ENCODE measurements around the gene MAMLD1. TPM values are rescaled to one million over a fixed set of nuclear protein-coding genes. Genes with fewer than 3 reads are reported as not detected.

MAMLD1 gene
- total RNA-seq, 3 donors from 2014 or later = 5.8 to 6.1 (median 6.1) TPM

DNA sequence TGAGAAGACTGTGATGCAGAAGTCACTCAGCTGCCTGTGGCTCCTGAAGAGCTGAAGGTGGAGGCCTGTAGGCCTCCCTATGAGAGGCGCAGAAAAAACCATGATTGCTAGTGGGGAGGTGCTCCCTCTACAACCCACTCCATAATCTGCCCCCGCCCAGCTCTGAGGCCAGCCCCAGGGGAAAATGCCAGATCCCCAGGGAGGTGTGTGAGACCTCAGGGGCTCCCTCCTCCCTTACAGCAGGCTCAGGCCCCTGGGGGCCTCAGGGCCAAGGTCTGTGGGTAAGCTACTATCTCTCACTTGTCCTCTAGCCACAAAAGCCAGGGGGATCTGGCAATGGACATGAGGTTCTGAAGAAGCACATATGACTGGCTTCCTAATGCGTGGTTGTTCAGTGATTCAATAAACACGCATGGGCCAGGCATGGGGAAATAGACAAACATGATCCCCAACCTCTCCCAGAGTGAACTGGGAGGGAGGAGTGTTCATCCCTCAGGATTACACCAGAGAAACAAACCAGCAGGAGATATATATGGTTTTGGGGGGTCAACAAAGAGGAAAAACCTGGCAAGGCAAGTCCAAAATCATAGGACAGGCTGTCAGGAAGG is 154.3 kb downstream of the MAMLD1 start:
- no peaks in the 10 kb centered on the region for H3K9me3 Mint-ChIP-seq
- ATAC-seq (no peak), DNase-seq (no peak)
- no peaks in the 10 kb centered on the region for H3K36me3 Mint-ChIP-seq (ENCODE audit: insufficient read depth)
- H3K27me3 Mint-ChIP-seq (ENCODE audit: low read depth) = peaks cover 3% of the 10 kb centered on the region
- H3K4me3 Mint-ChIP-seq = no peak overlapping the region
- no peaks in the 10 kb centered on the region for H3K4me1 Mint-ChIP-seq (ENCODE audit: low read depth)

DNA sequence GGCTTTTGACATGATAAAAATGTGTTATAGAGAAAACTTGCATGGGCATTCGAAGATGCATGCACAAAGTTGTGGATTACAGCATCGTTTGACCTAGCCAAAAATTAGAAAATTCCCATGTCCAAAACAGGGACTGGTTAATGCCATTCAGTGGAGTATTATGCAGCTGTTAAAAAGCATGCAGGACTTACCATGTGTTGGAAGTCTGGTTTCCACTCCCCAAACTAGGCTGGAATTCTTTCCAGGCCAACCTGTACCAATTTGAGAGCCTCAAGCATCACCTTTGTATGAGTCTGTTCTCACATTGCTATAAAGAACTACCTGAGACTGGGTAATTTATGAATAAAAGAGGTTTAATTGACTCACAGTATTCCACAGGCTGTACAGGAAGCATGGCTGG is 159.4 kb downstream of the MAMLD1 start:
- no peaks in the 10 kb centered on the region for H3K9me3 Mint-ChIP-seq
- H3K27me3 Mint-ChIP-seq (ENCODE audit: low read depth) = peaks cover 3% of the 10 kb centered on the region
- ATAC-seq = no peak

DNA sequence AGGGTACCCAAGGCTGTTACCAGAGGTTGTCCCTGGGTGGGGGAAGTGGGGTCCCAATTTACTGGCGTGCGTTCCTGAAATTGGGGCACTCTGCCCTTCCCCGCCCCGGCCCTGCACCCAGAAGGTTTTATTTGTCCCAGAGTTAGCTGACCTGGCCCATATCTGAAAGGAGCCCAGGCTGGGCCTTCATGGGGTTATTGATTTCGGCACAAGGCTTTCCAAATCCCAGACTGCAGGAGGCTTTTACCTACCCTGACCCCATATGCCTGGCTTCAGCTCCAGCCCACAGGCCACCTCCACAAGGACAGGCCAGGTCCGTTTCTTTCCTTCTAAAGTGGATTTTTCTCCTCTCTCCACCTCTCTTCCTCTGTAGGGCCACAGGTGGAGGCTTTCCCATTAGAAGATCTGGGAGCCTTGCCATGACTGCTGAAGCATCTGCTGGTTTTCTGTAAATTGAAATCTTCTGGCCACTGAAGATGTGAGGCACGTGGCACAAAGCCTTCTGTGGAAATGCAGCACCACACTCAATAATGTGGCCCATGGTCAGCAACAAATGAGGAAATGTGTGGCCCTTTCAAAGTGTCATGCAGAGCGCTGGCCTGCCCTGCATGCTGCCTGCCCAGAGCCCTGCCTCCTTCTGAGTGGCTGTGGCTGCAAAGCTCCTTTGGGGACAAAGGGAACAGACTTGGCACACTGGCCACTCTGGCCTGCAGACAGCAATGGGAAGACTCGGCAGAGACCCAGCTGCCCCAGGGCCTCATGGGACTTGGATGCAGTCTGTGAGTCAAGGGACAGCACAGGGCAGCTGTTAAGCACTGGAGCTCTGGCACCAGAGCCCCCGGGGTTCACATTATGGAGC is 162.2 kb downstream of the MAMLD1 start:
- no peak for ATAC-seq
- Mint-ChIP-seq H3K9me3 (no peaks in the 10 kb centered on the region), H3K4me3 (no peak overlapping the region), H3K27me3 (ENCODE audit: low read depth) (no peaks in the 10 kb centered on the region), H3K4me1 (ENCODE audit: low read depth) (no peaks in the 10 kb centered on the region), H3K36me3 (ENCODE audit: insufficient read depth) (no peaks in the 10 kb centered on the region)
- no peak for DNase-seq

More for the DNA sequence above, 159.4 kb downstream of the MAMLD1 start:
- Mint-ChIP-seq H3K4me3 (no peak overlapping the region), H3K4me1 (ENCODE audit: low read depth) (no peaks in the 10 kb centered on the region), H3K36me3 (ENCODE audit: insufficient read depth) (no peaks in the 10 kb centered on the region)
- DNase-seq = no peak

DNA sequence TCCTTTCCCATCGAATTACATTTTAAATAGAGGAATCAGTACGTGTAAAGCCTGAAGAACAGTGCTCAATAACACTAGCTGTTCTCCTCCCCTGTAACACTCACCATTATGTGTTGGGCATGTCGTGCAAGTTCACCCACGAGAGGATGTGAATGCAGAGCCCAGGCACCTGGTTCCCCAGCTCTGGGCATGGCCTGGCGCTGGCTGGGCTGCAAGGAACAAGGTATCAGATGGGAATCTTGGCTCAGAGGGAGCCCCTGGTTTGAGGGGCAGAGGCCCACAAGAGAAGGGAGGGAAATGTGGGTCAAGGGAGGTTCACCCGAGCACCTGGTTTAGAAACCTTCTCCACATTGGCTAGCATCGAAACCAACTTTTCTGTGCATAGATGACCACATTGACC is 163.6 kb downstream of the MAMLD1 start:
- Mint-ChIP-seq H3K27me3 (ENCODE audit: low read depth) (no peaks in the 10 kb centered on the region), H3K9me3 (no peaks in the 10 kb centered on the region), H3K36me3 (ENCODE audit: insufficient read depth) (no peaks in the 10 kb centered on the region), H3K4me1 (ENCODE audit: low read depth) (no peaks in the 10 kb centered on the region), H3K4me3 (no peak overlapping the region)
- ATAC-seq (no peak), DNase-seq (no peak)

DNA sequence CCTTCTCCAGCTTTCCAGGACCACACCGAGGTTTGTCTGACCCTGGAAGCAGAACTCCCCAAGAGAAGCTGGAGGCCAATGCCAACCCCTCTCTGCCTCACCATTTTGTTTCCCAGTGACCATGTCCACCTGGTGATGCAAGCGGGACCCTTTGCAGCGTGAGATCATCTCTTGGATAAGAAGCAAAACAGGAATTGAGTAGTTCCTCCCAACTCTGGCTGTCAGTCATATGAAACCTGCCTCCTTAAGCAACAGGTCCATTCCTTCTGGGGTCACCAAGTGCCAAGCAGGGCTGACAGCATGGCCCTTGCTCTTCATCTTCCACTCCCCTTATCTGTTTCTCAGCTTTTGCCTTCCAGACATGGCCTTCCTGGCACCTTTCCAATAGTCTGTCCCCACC is 164.0 kb downstream of the MAMLD1 start:
- H3K4me1 Mint-ChIP-seq (ENCODE audit: low read depth) = no peaks in the 10 kb centered on the region
- ATAC-seq (no peak), DNase-seq (no peak)
- no peak overlapping the region for H3K4me3 Mint-ChIP-seq
- H3K27me3 Mint-ChIP-seq (ENCODE audit: low read depth) = no peaks in the 10 kb centered on the region
- H3K36me3 Mint-ChIP-seq (ENCODE audit: insufficient read depth) = no peaks in the 10 kb centered on the region
- no peaks in the 10 kb centered on the region for H3K9me3 Mint-ChIP-seq

DNA sequence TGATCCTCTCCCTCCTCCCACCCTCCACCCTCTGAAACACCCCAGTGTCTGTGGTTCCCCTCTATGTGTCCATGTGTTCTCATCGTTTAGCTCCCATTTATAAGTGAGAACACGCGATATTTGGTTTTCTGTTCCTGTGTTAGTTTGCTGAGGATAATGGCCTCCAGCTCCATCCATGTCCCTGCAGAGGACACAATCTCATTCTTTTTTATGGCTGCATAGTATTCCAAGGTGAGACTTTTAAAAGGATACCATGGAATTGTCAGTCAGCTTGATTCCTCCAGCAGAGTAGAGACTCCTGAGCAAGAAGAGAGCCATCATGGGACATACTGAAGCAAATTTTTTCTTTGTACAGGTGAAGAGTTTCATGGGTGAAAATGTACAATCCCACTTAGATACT is 166.5 kb downstream of the MAMLD1 start:
- Mint-ChIP-seq H3K36me3 (ENCODE audit: insufficient read depth) (no peaks in the 10 kb centered on the region), H3K9me3 (peaks cover 4% of the 10 kb centered on the region), H3K27me3 (ENCODE audit: low read depth) (no peaks in the 10 kb centered on the region), H3K4me3 (no peak overlapping the region), H3K4me1 (ENCODE audit: low read depth) (no peaks in the 10 kb centered on the region)
- DNase-seq (no peak), ATAC-seq (no peak)

DNA sequence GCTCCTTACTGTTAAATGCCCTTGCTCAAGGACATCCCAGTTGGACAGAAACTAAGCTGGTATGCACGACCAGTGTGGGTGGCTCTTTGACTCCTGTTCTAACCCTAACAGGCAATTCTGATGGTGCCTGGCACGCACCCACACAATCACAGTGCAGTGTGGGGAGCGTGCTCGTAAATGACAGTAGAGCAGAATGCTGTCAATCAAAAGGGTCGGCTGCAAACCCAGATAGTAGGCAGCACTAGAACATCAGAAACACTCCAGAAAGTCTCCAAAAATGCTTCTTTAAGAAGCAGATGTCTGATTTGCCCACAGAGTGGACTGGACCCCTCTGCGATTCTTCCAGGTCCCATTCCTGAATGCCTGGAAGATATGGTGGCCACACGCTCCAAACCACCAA is 167.7 kb downstream of the MAMLD1 start:
- no peak for ATAC-seq
- no peaks in the 10 kb centered on the region for H3K4me1 Mint-ChIP-seq (ENCODE audit: low read depth)
- H3K9me3 Mint-ChIP-seq = peaks cover 5% of the 10 kb centered on the region

DNA sequence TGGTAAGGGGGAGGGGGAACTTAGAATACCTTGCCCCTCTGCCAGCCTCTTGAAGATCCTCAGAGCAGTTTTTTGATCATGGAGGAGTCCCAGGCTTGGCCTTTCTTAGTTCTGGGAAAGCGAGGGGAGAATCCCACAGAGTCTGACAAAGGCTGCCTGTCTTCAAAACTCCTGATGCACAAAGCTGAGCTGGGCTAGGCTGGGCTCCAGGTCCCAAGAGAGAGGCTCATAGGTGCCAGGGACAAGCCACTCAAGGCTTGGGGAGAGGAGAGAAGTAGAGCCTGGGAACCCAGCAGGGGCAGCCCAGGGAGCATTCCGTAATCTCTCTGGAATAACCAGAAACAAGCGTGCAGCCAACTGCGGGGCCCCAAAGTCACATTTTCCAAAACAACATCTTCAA is 168.3 kb downstream of the MAMLD1 start:
- no peak for DNase-seq
- H3K4me1 Mint-ChIP-seq (ENCODE audit: low read depth) = no peaks in the 10 kb centered on the region
- no peak for ATAC-seq
- no peak overlapping the region for H3K4me3 Mint-ChIP-seq
- no peaks in the 10 kb centered on the region for H3K27me3 Mint-ChIP-seq (ENCODE audit: low read depth)
- H3K9me3 Mint-ChIP-seq = peaks cover 10% of the 10 kb centered on the region
- no peaks in the 10 kb centered on the region for H3K36me3 Mint-ChIP-seq (ENCODE audit: insufficient read depth)

More for the DNA sequence above, 167.7 kb downstream of the MAMLD1 start:
- no peaks in the 10 kb centered on the region for H3K27me3 Mint-ChIP-seq (ENCODE audit: low read depth)
- H3K4me3 Mint-ChIP-seq = no peak overlapping the region
- no peaks in the 10 kb centered on the region for H3K36me3 Mint-ChIP-seq (ENCODE audit: insufficient read depth)
- no peak for DNase-seq

DNA sequence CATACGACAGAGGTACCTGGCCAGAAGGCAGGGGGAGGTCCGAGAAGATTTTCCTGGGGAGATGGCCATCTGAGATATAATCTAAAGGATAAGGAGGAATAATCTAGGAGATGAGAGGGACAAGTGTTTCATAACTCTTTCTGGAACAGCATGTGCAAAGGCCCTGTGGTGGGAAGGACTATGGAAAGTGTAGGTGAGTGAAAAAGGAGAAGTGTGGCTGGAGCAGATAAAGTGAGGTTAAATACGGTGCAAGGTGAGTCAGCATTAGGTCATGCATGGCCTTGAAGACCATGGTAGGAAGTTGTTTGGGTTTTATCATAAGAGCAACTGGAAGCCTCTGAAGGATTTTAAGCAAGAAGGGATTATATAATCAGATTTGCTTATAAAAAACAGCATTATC is 170.7 kb downstream of the MAMLD1 start:
- no peak overlapping the region for H3K4me3 Mint-ChIP-seq
- ATAC-seq = no peak
- H3K36me3 Mint-ChIP-seq (ENCODE audit: insufficient read depth) = no peaks in the 10 kb centered on the region
- H3K4me1 Mint-ChIP-seq (ENCODE audit: low read depth) = no peaks in the 10 kb centered on the region
- no peaks in the 10 kb centered on the region for H3K27me3 Mint-ChIP-seq (ENCODE audit: low read depth)
- DNase-seq = no peak
- peaks cover 10% of the 10 kb centered on the region for H3K9me3 Mint-ChIP-seq

DNA sequence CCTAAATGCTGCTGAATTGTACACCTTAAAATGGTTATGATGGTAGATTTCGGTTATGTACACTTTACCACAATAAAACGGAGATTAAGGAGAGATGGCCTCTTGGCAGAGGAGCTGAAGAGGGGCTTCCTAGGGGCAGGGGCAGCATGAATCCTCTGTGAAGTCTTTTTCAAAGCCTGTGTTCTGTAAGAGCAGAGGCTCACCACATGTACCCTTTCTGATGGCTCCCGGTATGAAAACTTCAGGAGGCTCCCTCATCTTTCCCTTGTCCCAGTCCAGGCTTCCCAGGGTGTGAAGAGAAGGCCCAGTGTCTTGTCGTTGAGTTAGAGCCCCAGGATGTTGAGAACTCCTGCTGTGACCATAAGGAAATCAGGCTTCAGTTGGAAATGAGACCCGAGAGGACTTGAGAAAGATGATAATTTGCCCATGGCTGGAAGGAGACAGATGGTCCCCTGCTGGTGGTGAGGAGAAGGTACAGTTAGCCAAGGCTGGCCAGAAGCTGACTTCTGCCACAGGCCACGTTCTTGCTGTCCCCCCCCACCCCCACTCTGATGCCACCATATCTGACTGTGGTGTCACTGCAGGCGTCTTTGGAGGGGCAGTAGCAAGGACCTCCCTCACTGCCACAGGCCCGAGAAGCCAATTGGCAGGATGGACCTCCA is 173.5 kb downstream of the MAMLD1 start:
- H3K9me3 Mint-ChIP-seq = peaks cover 10% of the 10 kb centered on the region
- H3K4me1 Mint-ChIP-seq (ENCODE audit: low read depth) = no peaks in the 10 kb centered on the region
- no peak for DNase-seq
- no peaks in the 10 kb centered on the region for H3K36me3 Mint-ChIP-seq (ENCODE audit: insufficient read depth)
- H3K4me3 Mint-ChIP-seq = no peak overlapping the region
- no peaks in the 10 kb centered on the region for H3K27me3 Mint-ChIP-seq (ENCODE audit: low read depth)
- no peak for ATAC-seq

DNA sequence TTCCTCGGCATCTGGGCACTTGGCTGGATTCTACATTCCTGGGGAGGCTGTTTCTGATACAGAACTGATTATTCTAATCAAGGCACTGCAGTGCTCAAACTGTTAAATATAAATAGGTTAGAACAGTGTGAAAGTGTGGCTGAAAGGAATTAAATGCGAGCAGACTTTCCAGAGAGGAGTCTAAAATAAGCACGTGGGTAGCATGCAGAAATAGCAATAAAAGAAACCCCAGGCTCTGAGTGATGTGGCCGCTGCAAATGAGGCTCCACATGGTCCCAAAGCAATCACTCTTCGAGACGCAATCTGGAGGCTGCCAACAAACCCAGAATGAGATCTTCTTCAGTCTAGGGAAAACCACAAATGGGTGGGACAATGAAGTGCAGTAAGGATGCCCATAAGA is 174.7 kb downstream of the MAMLD1 start:
- H3K27me3 Mint-ChIP-seq (ENCODE audit: low read depth) = no peaks in the 10 kb centered on the region
- H3K9me3 Mint-ChIP-seq = peaks cover 10% of the 10 kb centered on the region
- H3K4me3 Mint-ChIP-seq = no peak overlapping the region
- DNase-seq (no peak), ATAC-seq (no peak)
- H3K36me3 Mint-ChIP-seq (ENCODE audit: insufficient read depth) = no peaks in the 10 kb centered on the region
- no peaks in the 10 kb centered on the region for H3K4me1 Mint-ChIP-seq (ENCODE audit: low read depth)

DNA sequence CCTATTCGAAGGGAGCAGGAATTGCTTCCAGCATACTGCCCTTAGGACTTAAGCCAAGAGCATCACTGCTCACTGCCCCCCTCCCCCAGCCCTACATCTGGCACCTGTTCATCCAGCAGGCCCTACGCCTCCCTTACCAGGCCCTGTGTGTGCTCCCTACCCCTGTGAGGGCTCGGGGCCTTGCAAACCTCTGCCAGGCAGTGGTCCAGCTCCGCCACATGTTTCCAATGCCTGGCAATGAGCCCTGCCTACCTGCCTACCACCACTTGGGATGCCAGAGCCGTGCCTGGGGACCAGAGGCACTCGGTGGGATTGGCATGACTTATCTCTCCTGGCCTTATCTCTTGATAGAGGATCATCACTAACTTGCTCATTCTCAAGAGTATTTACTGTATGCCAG is 177.8 kb downstream of the MAMLD1 start:
- no peak for ATAC-seq
- H3K36me3 Mint-ChIP-seq (ENCODE audit: insufficient read depth) = no peaks in the 10 kb centered on the region
- H3K4me1 Mint-ChIP-seq (ENCODE audit: low read depth) = no peaks in the 10 kb centered on the region
- no peak for DNase-seq
- H3K9me3 Mint-ChIP-seq = peaks cover 5% of the 10 kb centered on the region
- no peak overlapping the region for H3K4me3 Mint-ChIP-seq
- H3K27me3 Mint-ChIP-seq (ENCODE audit: low read depth) = no peaks in the 10 kb centered on the region

DNA sequence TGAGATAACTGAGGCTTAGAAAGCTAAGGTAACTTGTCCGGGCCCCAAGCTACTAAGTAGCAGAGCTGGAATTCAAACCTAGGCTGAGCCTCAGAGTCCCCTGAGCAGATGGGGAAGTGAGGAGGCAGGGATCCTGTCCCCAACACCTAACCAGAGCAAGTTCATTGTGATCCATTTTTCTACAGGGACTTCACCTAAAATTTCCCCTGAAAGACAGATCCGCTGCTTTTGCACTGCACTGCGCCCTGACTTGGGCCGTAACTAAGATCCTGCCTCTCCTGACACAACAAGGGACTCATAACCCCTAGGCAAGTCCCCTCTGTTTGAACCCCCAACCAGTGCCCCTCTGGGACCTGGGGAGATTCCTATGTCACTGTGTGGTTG is 179.7 kb downstream of the MAMLD1 start:
- H3K36me3 Mint-ChIP-seq (ENCODE audit: insufficient read depth) = no peaks in the 10 kb centered on the region
- H3K9me3 Mint-ChIP-seq = no peaks in the 10 kb centered on the region
- H3K4me1 Mint-ChIP-seq (ENCODE audit: low read depth) = peaks cover 10% of the 10 kb centered on the region
- no peaks in the 10 kb centered on the region for H3K27me3 Mint-ChIP-seq (ENCODE audit: low read depth)
- DNase-seq = no peak
- no peak overlapping the region for H3K4me3 Mint-ChIP-seq
- ATAC-seq = no peak

DNA sequence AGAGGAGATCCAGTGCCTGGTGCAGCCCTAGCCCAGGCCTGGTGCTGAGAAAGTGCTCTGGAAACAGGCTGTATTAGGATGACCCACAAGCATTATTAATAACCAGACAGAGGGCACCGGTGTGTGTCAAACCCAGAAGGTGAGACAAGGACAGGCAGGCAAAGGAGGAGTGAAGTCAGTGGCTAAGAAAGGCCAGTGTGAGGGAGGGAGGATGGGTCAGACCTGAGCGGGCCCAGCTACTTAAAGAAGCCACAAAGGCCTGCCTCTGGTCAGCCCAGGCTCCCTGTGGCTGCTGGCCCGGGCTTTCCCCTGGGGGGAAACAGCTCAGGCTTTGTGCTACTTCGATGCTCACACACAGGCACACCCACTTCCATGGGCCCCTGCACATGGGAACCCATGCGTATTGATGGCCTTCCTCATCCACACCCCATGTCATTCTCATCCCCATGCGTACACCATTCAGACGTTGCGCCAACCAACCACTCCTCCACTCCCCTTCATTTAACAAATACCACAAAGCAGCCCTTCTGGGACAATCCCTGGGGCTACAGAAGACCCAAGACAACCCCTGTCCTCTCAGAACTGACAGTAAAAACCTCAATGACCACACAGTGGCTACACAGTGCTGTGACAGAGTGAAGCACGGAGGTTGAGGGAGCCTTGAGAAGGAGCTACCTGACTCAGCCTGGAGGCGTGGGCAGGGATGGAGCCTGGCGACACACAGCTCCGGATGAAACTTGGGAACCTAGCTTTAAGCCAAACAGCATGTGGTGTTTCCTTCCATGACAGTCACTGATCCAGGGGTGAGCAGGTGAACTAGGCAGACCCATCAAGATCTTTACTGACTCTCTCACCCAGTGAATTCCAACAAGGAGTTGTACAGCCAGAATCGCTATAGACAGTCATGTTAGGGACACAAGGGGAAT is 180.4 kb downstream of the MAMLD1 start:
- no peak for DNase-seq
- Mint-ChIP-seq H3K4me3 (no peak overlapping the region), H3K36me3 (ENCODE audit: insufficient read depth) (no peaks in the 10 kb centered on the region), H3K4me1 (ENCODE audit: low read depth) (peaks cover 13% of the 10 kb centered on the region), H3K9me3 (no peaks in the 10 kb centered on the region), H3K27me3 (ENCODE audit: low read depth) (no peaks in the 10 kb centered on the region)
- ATAC-seq = no peak
